ENCODE measurements around the gene SBNO2.
"Not testable (repeated sequence)": the region's sequence is repeated elsewhere in the genome, so short reads cannot be mapped to it uniquely, and the experiment has no call there.

The SBNO2 gene

DNA sequence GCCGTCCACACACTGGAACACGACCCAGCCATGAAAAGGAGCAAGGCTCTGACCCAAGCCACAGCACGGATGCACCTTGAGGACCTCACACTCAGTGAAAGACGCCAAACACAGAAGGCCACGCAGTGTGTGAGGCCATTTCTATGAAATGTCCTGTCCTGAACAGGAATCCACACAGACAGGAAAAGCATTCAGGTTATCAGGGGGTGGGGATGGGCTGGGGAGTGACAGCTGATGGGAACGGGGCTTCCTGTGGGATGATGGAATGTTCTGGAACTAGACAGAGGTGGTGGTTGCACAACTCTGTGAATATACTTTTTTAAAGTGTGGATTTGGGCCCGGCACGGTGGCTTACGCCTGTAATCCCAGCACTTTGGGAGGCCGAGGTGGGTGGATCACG, 39.6 kb downstream of the SBNO2 start:
- DNase-seq (ENCODE audit: low read depth): no peak

DNA sequence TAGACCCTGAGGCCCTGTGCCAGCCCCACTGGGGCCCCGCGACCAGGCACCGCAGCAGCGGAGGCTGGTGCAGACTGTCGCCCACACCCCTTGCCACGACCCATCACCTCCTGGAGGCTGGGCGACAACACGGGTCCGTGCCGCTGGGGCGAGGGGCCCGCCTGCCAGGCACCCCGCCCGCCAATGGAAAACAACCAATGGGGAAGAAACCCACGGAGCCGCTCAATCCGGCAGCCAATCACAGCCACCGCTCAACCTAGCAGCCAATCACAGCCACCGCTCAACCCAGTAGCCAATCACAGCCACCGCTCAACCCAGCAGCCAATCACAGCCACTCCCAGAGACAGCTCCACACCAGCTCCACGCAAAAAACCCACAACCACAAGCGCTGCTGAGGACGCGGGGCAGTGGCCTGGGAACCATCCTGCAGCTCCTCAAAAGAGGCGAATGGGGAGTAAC, 40.6 kb downstream of the SBNO2 start:
- DNase-seq (ENCODE audit: low read depth): peak; percentile 57

DNA sequence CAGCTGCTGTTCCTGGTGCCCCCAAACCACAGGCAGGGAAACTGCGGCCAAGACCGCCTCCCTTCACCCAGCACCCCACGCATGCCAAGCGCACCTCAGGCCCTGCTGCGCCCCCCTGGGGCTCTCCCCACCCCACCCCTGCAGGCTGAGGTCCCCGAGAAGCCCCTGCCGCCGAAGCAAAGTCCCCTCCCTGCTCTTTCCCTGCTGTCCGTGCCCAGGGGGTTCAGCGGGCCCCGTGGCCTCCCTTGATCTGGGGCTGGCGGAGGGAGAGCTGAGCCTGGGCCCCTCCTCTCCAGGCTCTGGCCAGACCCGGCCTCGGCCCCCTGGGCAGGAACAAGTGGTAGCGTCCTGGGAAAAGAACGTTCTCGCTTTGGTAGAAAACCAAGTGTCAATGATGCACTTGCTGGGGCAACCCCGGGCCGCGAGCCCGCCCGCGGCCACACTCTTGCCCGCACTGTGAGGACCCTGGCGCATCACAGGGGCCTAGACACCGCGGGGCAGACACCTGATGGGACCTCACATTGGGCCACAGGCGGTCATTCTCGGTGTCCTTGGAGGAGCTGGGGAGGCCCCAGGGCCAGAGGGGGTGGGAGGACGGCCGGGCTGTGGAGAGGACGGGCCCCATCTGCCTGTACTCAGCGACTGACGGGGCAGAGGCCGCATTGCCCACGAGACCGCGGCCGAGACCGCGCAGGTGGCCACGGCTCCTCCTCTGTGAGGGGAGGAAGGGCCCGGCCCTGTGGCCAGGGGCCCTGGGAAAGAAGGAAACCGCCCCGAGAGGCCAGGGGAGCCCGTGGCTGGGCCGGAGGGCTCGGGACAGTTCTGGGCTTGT, 41.3 kb downstream of the SBNO2 start:
- no peak for DNase-seq (ENCODE audit: low read depth)

DNA sequence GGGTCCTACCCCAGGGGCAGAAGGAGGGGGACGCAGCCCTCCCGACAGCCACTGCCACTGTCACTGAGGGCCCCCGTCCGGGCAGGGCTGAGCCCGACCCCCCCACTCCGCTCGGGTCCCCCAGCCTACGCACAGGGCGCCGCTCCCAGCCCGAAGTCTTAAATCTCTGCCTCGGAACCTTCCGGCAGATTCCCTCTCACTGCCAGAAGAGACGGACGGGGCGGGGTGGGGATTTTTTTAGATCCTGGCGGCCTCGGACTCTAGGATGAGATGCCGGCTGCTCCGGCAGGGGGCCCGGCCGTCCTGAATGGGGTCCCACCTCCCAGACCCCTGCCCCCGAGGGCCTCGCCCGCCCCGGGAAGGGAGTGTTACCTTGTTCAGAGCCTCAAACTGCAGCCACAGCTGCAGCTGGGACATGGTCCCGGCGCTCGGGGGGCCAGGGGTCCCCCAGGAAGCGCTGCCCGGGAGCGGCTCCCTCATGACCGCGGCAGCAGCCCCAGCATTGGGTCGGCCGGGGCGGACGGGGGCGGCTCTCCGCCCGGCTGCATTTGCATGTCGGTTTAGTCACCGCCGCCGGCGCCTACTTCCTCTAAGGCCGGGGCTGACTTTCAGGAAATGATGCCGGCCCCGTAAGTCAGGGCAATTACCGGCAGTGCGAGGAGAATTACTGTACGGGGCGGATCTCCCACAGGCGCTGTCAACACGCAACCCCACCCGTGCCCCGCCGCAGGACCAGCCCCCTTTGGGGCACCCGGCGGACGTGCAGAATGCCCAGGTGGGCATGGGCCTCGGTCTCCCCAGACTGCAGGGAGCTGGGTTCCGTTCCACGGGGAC, 42.1 kb downstream of the SBNO2 start:
- peak; percentile 92 for DNase-seq (ENCODE audit: low read depth)

DNA sequence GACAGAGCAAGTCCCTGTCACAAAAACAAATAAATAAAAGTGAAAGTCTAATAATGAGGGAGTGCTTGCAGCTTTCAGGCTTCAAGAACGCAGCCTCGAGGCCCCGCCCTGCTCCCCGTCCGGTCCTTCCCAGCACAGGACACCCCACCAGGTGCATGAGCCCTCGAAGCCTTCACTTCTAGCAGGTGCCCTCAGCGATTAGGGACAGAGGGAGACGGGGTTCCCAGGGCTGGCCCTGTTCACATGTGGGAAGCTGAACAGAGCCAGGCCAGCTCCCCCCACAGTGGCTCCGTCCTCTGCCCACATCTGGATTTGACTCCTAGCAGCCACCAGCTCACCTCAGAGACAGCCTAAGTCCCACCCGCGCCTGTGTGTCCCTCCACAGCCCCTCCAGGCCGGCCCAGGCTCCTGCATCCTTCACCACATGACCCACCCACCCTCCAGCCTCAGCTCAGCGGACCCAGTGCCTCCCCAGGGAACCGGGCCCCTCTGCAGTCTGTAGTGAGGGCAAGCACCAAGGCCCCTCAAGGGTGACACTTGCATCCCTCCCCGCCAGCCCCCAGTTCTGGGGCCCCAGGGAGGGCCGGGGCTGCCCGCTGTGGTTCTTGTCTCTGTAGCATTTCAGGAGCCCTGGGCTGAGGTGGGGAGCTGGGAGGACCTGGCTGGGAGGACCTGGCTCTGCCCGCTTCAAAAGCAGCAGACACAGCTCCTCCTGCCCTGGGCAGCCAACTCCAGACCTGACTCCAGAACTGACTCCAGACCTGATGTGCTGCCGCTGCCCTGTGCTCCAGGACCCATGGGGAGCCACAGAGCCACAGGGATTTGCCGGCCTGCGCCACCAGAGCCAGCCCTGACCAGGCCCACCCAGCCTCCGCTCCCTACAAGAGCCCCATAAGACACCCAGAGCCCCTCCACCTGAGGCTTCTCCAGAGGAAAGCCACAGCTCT, 43.0 kb downstream of the SBNO2 start:
- peak; percentile 37 for DNase-seq (ENCODE audit: low read depth)

DNA sequence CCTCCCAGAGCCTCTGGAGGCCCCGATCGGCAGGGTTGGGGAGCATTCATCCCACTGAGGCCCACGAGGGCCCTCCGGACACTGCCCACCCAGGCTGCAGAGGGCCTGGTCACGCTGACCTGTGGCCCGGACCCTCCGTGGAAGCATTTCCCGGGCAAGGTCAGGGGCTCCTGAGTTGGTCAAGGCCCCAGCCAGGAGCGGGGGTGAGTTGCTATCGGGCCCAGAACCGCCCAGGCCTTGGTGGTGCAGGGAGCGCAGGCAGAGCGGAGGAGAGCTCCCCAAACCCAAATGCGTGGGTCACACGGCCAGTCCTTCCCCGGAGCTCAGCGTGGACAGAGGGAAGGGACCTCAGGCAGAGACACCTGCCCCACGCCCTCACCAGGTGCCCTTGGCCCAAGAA, 44.5 kb downstream of the SBNO2 start:
- no peak for DNase-seq (ENCODE audit: low read depth)

DNA sequence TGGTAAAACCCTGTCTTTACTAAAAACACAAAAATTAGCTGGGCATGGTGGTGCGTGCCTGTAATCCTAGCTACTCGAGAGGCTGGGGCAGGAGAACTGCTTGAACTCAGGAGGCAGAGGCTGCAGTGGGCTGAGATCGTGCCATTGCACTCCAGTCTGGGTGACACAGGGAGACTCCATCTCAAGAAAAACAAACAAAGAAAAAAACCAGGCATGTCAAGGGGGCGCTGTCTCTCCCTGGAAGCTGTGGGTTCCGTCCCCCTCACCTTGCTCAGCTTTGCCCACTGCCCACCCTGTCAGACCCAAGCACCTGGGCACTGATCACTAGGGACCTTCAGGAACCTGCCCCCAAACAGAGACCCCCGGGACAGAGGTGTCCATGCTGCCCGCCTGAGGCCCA, 45.0 kb downstream of the SBNO2 start:
- DNase-seq (ENCODE audit: low read depth): not testable (repeated sequence)

DNA sequence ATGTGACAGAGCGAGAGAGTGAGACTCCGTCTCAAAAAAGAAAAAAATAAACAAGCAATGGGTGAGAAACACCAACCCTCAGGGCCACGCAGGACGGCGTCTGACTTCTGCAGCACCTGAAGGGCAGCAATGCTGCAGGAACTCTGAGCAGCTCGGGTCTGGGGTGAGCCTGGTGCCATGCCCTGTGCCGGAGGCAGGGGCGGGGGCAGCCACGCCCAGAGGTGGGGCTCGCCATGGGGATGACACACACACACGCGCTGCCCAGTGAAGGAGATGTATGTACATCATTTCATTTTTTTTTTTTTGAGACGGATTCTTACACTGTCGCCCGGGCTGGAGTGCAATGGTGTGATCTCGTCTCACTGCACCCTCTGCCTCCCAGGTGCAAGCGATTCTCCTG, 46.0 kb downstream of the SBNO2 start:
- DNase-seq (ENCODE audit: low read depth): no peak

DNA sequence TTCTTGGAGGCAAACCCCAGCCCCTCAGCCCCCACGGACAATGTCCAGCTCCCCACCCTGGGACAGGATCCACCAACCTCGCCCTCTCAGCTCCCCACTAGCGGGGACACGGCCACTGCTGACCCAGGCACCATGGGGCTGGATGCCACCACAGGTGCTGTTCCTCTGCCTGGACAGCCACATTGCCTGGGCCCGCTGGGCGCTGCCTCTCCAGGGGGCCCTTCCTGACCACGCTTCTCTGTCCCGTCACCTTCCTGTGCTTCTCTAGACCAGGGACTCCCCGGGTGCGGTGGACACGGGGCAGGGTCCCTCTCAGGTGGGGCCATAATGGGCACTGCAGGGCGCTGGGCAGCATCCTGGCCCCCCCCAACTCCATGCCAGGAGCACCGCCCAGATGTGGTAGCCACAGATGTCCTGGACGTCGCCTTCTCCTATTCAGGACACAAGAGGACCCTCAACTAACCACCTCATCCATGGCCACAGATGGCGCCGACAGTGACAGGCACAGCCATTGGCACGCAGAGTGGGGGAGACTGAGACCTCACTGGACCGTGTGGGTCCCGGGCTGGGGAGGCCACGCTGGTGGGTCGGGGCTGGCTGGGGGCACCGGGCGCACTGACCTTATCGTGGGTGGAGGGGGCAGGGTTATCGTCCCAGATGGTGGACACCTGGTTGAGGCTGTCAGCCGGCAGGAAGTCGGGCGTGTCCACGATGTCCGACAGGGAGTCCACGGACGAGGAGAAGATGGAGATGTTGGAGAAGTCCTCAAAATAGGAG, 46.9 kb downstream of the SBNO2 start:
- DNase-seq (ENCODE audit: low read depth): no peak

DNA sequence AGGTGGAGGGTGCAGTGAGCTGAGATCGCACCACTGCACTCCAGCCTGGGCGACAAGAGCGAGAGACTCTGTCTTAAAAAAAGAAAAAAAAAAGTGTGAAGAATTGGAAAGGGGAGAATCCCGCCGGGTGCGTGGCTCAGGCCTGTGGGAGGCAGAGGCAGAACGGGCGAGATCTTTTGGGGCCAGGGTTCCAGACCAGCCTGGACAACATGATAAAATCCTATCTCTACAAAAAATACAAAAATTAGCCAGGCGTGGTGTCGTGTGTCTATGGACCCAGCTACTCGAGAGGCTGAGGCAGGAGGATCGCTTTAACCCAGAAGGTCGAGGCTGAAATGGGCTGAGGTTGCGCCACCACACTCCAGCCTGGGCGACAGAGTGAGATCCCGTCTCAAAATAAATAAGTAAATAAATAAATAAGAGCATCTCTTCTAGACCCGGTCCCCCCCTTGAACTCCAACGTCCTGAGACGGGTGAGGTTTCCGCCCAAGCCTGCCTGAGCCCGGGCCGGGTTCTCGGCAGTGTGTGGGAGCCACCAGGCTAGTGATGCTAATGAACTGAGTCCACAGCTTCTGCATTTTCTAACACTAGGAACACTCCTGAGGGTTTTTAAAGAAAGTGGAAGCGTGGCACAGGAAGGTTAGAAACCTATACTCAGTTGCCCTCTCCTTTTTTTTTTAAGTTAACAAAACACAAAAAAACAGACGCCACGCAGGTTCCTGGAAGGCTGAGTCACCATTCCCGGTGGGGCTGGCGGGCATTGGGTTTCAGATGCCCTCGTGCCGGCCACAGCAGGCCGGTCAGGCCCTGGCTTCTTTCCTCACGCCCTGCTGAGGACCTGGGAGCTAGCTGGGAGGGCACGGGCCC, 48.2 kb downstream of the SBNO2 start:
- DNase-seq (ENCODE audit: low read depth): no peak

DNA sequence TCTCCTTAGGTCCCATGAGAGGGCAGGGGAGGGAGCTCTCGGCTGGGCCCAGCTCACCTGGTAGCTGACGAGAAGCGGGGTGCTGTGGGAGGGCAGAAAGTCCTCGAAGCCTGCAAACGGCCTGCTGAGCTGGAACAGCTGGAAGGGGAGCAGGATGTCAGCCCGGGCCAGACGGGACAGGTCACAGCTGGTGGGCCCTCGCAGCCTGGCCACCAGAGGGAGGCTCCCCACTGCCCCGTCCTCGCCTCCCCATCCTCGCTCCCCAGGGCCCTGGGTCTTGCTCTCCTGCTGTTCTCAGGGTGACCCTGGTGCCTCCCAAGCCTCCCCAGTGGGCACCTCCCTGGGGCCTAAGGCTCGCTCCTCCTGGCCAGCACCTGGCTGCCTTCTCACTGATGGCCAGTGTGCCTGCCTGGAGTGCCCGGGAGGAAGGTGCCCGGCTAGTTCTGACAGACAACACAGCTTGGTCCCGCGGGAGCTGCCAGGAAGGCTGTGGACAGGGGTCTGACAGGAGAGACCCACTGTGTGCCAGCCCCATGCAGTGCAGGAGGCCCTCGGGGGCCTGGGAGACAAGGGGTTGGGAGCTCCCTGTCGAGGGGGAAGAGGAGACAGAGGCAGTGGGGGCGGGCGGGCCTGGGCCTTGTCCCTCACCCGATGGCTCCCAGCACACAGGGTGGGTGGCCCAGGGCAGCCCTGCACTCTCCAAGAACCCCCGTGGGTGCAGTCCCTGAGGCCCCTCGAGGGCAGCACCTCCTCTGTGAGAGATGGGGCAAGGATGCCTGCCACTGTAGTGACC, 50.0 kb downstream of the SBNO2 start:
- DNase-seq (ENCODE audit: low read depth): no peak

DNA sequence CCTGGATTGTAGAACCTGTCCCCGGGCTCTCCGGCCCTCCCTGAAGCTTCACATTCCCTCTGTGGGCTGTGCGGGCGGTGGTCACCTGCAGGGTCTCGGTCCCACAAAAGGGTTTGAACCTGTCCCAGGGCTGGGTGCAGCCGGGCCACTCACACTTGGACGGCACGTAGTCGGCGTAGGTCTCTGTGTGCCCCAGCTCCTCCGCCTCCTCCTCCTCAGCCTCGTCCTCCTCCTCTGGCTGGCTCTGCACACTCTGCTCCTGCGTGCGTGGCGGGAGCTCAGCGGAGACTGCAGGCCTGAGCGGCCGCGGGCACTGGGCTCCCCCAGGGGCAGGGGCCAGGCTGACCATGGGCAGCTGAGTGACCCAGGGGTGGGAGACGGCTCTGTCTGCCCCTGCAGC, 50.7 kb downstream of the SBNO2 start:
- no peak for DNase-seq (ENCODE audit: low read depth)

DNA sequence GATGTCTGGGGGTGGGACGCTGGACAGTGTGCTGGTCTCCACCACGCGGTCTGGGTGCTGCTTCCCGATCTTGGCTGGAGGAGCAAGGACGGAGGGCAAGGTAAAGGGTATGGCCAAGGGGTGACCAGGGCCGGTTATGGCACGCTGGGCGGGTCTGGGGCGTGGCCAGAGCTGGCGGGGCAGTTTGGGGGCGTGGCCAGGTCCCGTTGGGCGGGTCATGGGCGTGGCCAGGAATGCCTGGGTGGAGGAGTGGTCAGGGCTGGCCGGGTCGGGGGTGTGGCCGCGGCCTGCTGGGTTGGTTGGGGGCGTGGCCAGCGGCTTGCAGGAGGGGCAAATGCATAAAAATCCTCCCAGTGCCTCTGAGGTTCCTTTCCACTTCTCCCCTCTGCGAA, 51.1 kb downstream of the SBNO2 start:
- DNase-seq (ENCODE audit: low read depth): no peak

DNA sequence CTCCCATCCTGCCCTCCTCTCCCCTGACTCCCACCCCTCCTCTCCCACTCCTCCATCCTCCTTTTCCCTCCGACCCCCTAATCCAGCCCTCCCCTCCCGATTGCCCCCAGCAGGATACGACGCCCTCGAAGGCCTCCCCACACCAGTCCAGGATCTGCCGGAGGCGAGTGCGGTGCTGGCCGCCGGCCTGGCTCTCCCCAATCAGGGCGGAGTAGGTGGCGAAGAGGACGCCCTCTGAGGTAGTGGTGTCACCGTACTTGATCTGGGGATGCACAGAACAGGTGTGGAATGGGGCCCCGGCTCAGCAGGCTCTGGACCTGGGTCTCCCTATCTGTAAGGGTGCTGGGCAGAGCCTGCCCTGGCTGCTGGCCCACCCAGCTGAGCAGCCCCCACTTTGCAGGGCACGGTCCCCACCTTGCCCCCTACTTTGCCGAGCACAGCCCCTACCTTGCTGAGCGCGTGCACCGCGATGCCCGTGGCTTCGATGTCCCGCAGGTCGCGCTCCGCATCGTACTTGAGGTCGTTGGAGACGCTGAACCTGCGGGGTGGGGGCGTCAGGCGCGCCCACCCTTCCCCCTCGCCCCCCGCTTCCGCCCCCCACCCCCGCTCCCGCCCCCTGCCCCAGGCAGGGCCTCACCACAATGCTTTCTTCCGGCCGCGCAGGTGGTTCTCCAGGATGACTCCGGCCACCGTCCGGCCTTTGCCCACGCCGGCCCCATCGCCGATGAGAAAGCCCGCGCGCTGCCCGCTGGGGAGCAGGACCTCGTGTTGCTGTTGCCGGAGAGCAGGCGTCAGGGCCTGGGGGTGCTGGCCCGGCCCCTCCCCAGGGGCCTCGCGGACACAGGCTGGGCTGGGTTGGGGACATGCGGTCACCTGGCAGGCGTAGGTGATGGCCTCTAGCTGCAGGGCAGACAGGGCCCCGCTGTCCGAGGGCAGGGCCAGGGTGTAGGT, 51.8 kb downstream of the SBNO2 start:
- DNase-seq (ENCODE audit: low read depth): no peak

DNA sequence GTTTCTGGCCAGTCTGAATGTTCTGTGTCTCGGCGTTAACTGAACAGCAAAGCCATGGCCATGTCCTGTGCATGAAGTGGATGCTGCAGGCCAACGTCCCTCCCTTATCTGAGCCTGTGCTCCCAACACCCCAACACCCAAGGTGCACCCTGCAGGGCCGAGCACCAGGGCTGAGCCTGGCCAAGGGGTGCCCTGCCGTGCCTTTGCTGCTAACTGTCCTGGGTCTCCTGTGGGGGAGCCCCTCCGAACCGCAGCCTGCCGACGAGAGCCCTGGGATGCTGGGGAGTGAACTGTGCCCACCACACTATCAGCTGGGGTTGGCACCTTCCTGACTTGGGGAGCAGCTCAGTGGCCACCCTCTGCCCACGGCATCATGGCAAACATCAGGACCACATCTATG, 52.7 kb downstream of the SBNO2 start:
- DNase-seq (ENCODE audit: low read depth): no peak

DNA sequence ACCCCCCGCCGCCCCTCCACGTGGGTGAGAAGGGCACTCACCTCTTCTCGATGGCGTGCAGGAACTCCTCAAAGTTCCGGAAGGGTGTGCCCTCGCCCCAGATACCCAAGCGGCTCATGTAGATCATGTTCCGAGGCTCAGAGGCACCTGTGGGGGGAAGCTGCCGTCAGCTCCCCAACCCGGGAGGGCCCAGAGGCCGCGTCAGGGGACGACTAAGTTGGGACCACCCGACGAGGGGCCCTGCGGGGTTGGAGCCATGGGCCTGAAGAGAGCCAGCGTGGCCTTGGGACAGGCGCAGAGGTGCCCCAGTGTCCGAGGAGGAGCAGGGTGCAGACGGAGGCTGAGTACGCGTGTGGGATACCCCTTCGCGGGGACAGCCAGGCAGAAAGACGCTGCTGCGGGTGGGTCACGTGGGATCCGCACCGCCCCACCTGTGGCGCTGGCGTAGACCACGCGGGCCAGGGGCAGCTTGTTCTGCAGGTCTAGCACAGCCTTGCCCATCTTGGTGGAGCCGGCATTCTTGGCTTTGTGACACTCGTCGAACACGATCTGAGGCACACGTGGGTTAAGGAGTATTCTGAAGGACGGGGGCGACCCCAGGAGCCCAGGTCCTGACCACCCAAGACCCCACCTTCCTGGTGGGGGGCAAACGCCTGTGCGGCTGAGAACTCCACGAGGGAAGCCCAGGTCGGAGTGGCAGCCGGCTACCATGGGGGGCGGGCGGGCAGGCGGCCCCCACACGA, 54.4 kb downstream of the SBNO2 start:
- no peak for DNase-seq (ENCODE audit: low read depth)

DNA sequence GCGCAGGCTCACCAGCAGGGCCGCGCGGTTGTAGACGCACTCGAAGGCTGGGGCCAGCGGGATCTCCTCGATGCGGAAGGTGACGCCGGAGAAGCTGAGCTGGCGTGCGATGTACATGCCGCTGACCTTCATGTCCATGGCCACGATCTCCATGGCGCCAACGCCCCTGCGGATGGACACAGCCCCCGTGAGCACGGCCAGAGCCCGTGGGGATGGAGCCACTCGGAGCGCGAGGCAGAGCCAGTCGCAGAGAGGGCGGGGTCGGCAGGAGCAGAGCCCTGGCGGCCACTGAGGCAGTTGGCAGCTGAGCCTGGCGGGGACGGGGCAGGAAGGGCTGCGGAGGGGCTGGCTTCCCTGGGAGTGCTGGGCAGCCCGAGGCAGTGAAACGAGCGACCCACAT, 55.1 kb downstream of the SBNO2 start:
- no peak for DNase-seq (ENCODE audit: low read depth)

DNA sequence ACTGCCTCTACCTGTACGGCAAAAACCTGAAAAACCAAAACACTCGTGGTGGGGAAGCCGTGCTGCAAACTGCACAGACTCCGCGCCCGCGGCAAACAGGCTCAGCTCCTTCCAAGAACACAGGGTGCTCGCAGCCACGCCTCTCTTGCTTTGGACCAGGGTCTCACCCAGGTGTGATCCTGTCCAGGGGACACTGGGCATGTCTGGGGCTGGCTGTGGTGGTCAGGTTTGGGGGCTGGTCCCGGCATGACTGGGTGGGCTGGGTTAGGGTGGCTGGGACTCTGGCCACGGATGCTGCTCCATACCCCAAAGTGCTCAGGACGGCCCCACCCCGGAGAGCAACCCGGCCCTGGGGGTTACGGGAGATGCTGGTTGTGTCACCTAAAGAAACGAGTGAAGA, 56.4 kb downstream of the SBNO2 start:
- DNase-seq (ENCODE audit: low read depth): no peak

Measured in stimulated activated CD4-positive, alpha-beta T cell treated with anti-CD3 and anti-CD28 coated beads, Interleukin-2, amount 100 ng/mL, for 4 hours (primary cell).